Endometrial microvascular endothelial cells (primary cell): ENCODE results near the gene SPA17. TPM values are rescaled to one million over a fixed set of nuclear protein-coding genes. Genes with fewer than 3 reads are reported as not detected.

Experiments used
- in situ Hi-C: cut with HindIII; loops from 2 replicates; pipeline ENCODE4 v1.10.0; 2017; ENCODE audit warnings: low sequenced_read_pairs, low pct_unique_long_range_greater_than_20kb; ENCODE audit errors: inconsistent ontology term
- total RNA-seq: library from RNA; depleted of rRNA; stranded (reverse); fragments of >200 nt; gene quantifications from one replicate; pipeline ENCODE4 v1.2.3, GENCODE V29; 2015; ENCODE audit errors: inconsistent ontology term

Gene SPA17
- total RNA-seq, 1 donor from 2014 or later, result 16.8 TPM

DNA sequence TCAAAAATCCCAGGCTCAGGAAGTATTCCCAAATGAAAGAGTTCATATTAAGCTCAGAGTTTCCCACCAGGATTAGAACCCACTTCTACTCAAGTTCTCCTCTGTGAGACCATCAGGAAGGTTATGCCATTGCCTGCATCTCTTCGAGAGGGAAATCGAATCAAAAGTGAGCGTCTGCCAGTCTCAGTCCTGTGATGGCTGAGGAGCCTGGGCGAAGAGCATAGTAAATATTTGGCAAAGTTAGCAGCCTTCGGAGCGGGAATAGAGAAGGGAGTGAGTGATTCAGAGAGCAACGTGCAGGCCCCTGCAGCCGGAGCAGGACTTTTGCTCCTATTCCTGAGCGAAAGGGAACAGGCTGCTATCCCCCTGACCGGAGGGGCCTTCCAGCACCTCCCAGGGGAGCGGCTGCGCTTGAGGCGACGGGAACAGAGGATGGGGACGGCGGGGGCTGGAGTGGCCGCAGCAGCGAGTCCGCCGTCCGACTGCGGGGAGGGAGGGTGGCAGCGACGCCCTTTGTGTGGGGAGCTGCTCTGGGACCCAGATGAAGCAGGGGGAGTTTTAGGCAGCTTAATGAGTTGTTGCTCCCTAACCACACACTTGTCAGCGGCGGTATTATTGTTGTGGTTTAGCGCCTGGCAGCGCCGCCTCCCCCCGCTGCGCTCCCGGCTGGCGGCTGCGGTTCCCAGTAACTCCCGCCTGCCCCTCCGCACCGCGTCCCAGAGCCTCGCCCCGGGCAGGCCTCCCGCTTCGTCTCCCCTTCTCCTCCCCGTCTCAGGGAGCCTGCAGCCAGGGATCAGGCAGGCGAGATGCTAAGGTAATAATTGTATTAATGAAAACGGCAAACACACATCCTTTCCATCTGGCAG, 44.3 kb downstream of the SPA17 start:
- in situ Hi-C loops, result no loop called here

DNA sequence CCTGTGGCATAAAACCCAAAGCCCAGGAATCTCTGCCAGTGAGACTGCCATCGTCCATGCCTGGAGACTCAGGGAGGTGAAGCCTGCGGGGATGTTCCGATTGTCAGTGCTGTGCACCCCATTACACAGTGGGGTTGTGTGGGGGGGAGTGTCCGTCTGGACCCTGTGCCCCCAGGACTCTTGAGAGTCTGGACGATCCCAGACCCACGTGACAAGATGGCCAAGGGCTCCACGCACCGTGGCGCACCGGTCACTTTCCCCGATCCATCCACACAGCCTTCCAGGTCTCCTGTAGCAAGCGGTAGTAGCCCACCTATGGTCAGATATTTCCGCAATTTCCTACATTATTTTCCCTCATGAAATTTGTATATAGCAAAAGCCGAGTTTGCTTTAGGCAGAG, 45.1 kb downstream of the SPA17 start:
- in situ Hi-C loops, result no loop called here

DNA sequence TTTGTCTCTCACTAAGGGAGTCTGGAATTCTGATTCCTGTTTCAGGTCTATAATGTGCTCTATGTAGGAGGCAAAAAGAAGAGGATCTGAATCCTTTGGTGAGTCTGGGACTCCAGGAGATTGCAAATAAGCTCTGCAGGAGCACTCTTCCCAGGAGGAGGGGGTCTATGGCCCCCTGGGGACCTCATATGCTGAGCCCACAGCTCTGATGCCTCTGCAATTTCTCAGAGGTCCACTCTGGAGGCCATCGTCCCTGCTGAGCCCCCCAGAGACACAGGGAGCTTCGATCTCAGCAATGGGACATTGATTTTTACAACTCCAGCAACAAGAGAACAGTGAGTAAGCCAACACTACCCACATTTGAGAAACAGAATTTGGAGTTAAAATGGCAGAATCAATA, 45.8 kb downstream of the SPA17 start:
- in situ Hi-C loops, result no loop called here

DNA sequence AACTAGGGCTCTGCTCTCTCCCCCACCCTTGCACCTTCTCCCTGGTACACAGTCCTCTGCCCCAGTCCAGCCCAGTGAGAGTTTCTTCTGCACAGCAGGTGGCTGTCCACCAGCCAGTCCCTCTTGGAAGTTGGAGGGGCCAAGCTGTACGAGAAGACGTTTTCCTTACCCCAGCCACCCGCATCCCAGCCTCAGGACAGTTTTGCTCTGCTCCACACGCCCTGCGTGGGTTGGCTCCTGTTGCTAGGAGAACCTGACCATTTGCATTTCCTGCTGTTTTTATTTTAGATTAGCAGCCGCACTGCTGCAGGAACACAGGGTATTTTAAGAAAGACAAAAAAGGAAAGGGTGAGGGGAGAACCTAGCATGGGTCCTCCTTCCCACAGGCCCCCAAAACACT, 48.5 kb downstream of the SPA17 start:
- in situ Hi-C loops, result no loop called here

DNA sequence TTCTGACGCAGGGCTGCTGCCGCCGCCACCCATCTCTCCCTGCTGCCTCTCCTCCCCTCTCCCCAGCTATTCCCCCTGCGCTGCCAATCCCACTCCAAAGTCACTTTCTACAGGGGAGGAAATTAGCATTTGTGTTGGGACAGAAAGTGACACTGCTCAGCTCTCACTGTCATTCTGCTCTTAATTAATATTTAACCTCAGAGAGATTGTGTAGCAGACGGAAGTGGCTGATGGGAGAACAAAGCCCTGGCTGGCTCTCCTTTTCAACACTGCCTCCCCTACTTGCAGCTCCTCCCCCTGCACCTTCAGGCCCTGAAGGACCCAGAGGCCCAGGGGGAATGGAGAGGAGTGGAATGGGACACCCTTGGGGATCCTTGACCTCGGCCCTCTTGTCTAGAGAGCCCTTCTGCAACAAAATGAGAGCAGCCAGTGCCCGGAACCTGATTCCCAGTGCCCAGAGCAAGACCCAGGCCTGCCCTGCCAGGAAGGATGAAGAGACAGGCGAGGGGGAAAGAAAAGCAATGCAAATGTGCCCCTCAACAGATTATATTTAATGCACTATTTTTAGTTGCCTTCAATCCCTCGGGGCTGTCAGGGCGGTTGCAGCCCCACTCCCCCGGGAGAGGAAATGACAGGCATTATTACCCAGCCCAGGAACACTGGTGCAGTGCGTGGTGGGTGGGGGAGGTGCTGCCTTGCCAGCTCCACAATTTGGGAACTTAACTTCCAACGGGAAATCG, 51.4 kb downstream of the SPA17 start:
- in situ Hi-C loops, result no loop called here

DNA sequence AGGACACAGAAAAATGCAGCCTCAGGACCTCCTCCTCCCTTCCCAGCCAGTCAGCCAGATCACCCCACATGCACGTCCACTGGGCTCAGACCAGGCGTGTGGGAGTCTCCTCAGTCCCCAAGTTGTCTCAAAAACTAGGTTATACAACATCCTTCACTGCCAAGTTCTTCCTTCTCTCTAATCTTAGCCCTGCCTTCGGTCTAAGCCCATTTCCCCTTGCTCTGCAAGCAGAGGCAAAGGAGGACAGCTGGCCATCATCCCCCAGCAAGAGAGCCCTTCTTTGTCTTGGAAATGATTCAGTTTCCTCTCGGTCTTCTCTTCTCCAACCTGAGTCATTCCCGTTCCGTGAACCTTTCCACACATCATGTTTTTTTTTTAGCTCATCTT, 52.0 kb downstream of the SPA17 start:
- in situ Hi-C loops, result no loop called here

DNA sequence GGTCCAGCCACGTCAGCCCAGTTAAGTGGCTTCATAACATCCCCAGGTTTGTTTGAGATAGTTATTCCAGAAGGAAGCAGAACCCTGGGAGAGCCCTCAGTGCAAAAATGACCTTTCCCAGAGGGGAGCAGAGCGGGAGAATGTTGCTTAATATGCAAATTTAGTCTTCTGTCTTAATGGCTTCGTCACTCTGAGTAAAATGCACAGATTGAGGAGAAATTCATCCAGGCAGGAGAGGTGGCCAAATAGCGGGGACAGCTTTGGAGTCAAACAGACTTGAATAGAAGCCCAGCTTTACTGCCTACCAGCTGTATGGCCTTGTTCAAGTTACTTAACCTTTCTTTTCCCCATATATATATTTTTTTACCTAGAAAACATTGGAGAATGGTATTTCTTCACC, 53.8 kb downstream of the SPA17 start:
- in situ Hi-C loops, result no loop called here

DNA sequence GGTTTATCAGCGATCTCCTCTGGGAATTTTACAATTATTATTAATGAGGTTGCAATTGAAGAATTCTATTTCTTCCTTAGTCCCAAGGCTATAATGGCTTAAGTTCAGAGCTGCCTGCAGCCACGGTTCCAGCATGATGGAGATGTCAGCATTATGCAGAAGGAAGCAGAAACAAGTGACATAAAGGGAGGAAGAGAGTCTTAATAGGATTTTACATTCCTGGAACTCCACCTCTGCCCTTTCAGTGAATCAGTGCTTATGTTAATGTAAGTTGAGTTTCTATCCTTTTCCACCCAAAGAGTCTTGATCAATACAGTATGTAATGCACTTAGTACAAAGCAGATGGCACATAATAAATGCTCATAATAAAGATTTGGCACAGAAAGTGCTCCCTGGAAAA, 54.4 kb downstream of the SPA17 start:
- in situ Hi-C loops, result no loop called here

DNA sequence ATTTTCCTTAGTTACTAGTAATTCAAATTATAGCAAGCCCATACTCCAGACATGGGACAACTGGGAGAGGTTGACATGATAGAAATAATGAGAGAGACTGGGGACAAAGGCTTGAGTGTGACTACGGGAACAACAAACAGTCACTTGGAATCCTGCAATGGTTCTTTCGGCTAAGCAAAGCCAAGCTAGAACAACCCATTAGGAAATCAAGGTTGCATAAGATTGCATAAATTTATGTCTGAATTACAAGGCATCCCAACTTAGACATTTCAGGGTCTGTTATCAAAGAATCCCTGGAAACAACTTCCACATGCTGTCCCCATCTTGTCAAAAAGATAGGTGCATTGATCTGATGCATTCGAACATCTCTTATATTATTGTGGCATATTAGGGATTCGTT, 55.9 kb downstream of the SPA17 start:
- in situ Hi-C loops, result no loop called here

DNA sequence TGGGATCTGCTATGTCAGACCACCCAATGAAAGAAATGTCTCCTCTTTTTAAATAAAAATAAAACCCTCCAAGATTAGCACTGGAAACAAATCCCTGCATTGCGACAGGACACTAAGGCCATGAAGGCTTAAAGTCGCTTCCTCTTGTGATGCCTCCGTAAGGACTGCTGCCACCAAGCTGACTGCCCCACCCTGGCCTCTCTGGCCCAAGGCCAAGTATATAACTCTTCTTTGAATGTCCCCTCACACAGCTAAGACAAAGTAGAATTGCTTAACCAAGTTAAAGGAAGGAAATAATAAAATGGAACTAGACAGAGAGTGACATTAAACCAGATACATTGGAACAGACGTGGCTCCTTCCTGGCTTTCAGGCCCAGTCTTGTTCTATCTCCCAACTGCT, 58.5 kb downstream of the SPA17 start:
- in situ Hi-C loops, result no loop called here

DNA sequence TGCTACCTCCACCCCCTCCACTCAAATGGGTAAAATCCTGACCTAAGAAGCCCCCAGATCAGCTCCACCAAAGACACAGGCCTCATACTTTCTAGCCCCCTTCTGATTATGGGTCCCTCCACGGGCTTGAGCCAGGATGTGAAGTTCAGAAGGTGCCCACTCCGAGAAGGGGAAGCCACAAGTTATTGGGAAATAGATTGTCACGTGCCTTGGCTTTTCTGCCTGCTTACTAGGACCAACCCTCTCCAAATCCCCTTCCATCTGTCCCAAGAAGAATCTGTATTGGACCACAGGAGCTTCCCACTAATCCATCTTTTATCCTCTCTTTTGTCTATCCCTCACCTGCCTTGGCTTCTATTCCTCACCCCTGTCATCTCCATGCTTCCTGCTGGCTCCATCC, 63.0 kb downstream of the SPA17 start:
- in situ Hi-C loops, result no loop called here

DNA sequence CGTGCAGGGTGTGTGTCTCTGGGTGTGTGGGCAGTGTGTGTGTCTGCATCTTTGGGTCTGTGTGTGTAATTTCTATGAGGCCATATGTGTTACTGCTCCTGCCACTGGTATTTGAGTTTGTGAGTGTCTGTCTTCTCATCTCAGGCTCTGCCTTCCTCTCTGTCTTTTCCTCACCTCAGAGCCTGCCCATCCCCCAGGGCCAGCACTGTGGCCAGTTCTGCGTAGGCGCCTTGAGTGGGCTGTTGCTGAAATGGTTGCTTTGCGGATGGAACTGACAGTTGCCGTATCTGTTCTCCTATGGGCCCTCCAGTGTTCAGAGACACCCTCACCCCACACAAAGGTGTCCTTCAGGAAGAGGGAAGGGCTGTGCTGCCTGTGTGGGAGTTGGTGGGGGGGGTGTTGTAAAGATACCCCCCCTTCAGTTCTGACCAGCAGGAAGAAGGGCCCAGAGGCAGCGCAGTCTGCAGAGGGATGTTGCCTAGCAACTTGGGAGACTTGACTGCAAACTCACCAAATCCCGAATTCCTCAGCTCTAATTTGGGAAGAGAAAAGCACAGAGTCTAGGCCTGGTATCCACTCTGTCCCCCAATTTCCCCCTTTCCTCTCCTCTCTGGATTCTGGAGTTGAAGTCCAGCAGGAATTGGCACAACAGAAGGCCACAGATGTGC, 64.1 kb downstream of the SPA17 start:
- in situ Hi-C loops, result no loop called here

DNA sequence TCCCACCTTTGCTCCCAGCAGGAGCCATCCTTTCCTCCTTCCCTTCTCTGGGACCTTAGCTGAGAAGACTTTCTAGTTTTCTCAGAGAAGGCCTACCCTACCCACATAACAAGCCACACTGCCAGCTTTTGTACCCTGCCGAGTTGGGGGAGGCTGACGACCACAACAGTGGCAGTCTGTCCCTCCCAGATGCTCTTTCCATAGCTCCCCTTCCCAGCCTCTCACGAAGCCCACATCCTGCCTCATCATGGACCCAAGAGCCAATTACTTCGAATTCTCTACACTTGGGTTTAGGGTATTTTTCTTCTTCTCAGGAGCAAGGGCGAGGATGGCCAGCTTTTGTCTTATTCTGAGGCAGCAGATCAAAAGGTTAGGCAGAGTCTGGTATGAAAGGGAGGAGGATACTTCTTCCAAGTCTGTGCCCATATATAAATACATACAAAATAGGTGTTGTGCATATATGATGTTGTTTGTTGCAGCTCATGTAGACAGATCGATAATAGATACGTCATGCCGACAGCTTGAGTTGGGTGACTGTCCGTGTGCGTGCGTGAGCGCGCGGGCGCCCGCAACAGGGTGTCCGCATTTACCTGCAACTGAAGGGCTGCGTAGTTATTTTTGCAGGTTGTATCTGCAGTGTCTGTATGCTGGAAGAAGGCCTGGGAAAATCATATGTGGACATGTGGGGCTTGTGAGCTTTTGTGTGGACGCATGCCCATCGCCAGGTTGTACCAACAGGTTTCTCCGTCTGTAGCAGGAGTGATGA, 65.2 kb downstream of the SPA17 start:
- in situ Hi-C loops, result no loop called here

DNA sequence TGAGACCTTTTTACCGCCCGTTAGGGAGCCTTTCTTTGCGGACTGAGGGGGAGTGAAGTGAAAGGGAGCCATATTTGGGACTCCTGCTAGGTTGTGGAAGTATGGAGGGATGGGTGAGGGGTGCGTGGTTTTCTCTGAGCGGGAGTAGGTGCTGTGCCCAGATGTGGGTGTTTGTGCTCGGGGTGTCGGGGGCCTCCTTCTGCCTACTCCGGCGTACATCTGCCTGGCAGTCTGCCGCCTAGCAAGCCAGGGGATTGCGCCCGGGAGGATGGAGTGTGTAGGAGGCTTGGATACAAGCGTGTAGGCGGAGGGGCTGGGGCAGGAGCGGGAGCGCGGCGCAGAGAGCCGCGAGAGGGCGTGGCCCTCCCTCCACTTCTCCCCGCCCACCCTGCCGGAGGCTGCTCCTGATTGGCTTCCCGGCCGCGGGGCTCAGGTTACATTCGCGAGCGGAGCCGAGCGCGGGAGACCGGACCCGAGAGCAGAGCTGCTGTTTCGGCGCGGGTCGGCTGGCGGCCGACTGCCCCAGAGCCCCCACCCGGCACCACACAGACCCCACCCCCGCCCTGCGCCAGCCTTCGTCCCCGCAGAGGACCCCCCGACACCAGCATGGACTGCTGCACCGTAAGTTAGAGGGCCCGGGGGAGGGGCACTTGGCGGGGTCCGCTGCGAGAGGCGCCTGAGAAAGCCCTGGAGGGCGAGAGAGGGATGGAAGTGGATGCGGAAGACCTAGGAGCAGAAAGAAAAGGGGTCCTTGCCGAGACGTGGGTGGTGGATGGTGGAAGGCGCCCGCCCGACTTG, 66.0 kb downstream of the SPA17 start, which contains the start of gene NRGN:
Gene NRGN, plus strand, starts transcription at position 464 of the 798 bp plus-strand sequence. Its CDS starts 143 bp downstream, at position 607.
- in situ Hi-C loops, result no loop called here

DNA sequence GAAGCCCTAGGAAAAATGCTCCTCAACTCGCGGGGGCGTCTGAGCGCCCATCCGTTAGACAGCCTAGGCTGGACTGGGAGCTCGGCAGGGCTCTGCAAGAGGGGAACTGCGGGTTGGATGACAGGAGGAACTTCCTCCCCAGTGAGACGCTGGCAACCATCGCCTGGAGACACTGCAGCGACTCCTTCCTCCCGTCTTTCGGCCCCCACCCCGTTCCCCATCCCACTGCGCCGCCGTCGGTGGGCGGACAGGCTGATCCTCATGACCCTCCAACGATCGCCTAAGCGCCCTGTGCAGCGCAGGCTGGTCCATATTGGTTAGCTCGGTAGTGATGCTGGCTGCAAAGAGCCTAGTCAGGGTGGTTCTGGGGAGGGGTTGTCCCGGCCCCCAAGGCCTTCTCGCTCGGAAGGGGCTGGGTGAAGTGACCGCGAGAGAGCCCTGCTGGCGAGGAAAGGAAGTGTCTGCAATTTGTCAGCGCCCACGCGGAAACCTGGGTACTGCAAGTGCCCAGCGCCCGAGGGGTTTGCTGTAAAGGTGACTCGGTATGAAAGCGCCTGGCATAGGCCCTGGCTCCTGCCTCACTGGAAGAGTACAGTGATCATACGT, 66.7 kb downstream of the SPA17 start:
- in situ Hi-C loops, result no loop called here

DNA sequence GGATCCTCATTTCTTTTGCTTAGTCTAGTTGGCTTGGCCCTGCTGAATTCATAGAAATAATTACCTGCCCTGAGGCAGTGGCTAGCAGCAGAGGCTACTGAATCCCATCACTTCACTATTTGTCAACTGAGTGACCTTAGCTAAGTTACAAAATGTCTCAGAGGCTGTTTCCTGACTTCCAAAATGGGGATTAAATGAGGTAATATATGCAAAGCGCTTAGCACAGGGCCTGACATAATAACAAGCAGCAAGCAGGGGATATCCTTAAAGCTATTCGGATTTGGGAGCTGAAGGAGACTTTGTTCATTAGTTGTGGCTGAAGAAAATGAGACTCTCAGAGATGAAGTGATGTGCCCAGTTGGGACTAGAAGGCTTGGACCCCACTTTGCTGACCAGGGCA, 68.9 kb downstream of the SPA17 start:
- in situ Hi-C loops, result no loop called here

DNA sequence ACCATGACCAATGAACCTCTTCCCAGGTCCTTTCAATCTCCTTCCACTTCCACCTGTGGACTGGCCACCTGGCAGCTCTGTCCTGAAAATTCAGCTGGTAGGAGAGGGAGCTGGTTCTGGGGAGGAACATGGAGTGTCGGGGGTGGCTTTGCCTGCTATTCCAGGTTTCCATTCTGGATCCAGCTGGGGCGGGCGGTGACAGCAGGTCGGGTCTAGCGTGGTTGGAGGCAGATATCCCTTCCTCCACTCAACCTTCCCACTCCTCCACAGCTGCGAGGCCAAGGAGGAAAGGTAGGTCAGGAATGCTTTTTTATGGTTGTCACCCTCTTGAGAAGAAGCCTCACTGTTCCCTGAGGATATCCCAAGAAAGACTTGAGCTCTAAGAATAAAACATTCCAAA, 69.3 kb downstream of the SPA17 start:
- in situ Hi-C loops, result no loop called here

DNA sequence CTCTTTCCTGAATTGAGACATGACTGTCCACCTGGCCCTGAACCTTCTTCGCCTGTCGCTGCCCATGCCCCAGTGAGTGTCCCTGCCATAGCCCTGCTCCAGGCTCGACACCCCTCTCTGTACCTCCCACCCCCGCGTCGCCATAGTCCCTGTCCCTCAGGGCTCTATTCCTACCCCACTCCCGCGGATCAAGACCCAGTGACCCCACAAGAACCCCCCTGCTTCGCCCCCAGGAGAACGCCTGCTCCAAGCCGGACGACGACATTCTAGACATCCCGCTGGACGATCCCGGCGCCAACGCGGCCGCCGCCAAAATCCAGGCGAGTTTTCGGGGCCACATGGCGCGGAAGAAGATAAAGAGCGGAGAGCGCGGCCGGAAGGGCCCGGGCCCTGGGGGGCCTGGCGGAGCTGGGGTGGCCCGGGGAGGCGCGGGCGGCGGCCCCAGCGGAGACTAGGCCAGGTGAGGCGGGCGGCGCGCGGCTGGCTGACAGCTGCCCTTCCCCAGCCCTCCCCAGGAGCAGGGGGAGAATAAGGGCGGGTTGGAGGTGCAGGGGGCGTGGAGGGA, 71.6 kb downstream of the SPA17 start:
- in situ Hi-C loops, result no loop called here
